Measurements from ENCODE around the gene MDM2. TPM values are rescaled to one million over a fixed set of nuclear protein-coding genes. Genes with fewer than 3 reads are reported as not detected.
"Not testable (repeated sequence)": the region's sequence is repeated elsewhere in the genome, so short reads cannot be mapped to it uniquely, and the experiment has no call there.

The MDM2 gene
- total RNA-seq, 2 donors from 2014 or later = 36.1 to 95.6 TPM

- H3K4me1 ChIP-seq (replicated peaks) = no peaks in the 10 kb centered on the region
- no peak overlapping the region for H3K27ac ChIP-seq
- H3K36me3 ChIP-seq = no peaks in the 10 kb centered on the region
- DNase-seq (ENCODE audit: low spot score) = no peak
- no peaks in the 10 kb centered on the region for H3K27me3 ChIP-seq (replicated peaks; ENCODE audit: insufficient read depth)
- TF ChIP-seq CTCF (IDR thresholded peaks at IDR 0.05) = no peak
- TF ChIP-seq POLR2AphosphoS5 (IDR thresholded peaks at IDR 0.05) = no peak
- TF ChIP-seq POLR2A (IDR thresholded peaks at IDR 0.05) = no peak
- WGBS = 73% methylated on average over 10 of the region's 10 CpGs
- H3K9me3 ChIP-seq = no peaks in the 10 kb centered on the region
- H3K4me3 ChIP-seq = no peak overlapping the region
- intact Hi-C loops (cut with DNase I) = loop anchor here (10.0 kb wide), 1 partner anchor 319 kb away; no protein-coding TSS in a partner anchor
Observed at GRCh38 chr12:68835333-68835908, 27.4 kb downstream of the MDM2 start.

- intact Hi-C loops (cut with DNase I) = loop anchor here (10.0 kb wide), 1 partner anchor 318 kb away; no protein-coding TSS in a partner anchor
- no peaks in the 10 kb centered on the region for H3K4me1 ChIP-seq (replicated peaks)
- H3K27ac ChIP-seq = no peak overlapping the region
- no peak for DNase-seq (ENCODE audit: low spot score)
- no peaks in the 10 kb centered on the region for H3K9me3 ChIP-seq
- no peaks in the 10 kb centered on the region for H3K36me3 ChIP-seq
- H3K4me3 ChIP-seq = no peak overlapping the region
- TF ChIP-seq POLR2A (IDR thresholded peaks at IDR 0.05) = no peak
- no peak for TF ChIP-seq CTCF (IDR thresholded peaks at IDR 0.05)
- no peak for TF ChIP-seq POLR2AphosphoS5 (IDR thresholded peaks at IDR 0.05)
- H3K27me3 ChIP-seq (replicated peaks; ENCODE audit: insufficient read depth) = no peaks in the 10 kb centered on the region
- WGBS = 80% methylated on average over 1 of the region's 1 CpG
Observed at GRCh38 chr12:68837215-68837614, 29.2 kb downstream of the MDM2 start.

GRCh38 chr12:68838046-68838886 lies 30.3 kb downstream of the MDM2 start:
- DNase-seq (ENCODE audit: low spot score) = no peak
- H3K4me1 ChIP-seq (replicated peaks) = no peaks in the 10 kb centered on the region
- H3K27me3 ChIP-seq (replicated peaks; ENCODE audit: insufficient read depth) = no peaks in the 10 kb centered on the region
- H3K36me3 ChIP-seq = no peaks in the 10 kb centered on the region
- H3K4me3 ChIP-seq = no peak overlapping the region
- H3K9me3 ChIP-seq = no peaks in the 10 kb centered on the region
- no peak overlapping the region for H3K27ac ChIP-seq
- WGBS = 71% methylated on average over 5 of the region's 5 CpGs
- intact Hi-C loops (cut with DNase I) = loop anchor here (10.0 kb wide), 1 partner anchor 317 kb away; no protein-coding TSS in a partner anchor
- no peak for TF ChIP-seq POLR2A (IDR thresholded peaks at IDR 0.05)
- no peak for TF ChIP-seq POLR2AphosphoS5 (IDR thresholded peaks at IDR 0.05)
- no peak for TF ChIP-seq CTCF (IDR thresholded peaks at IDR 0.05)

- no peak overlapping the region for H3K4me3 ChIP-seq
Observed at GRCh38 chr12:68839183-68840147, 31.5 kb downstream of the MDM2 start.

GRCh38 chr12:68841175-68841574 lies 33.2 kb downstream of the MDM2 start:
- 81% methylated on average over 5 of the region's 5 CpGs for WGBS
- DNase-seq (ENCODE audit: low spot score); intact Hi-C loops (cut with DNase I); H3K4me3 ChIP-seq; H3K36me3 ChIP-seq; H3K27ac ChIP-seq; H3K27me3 ChIP-seq (replicated peaks; ENCODE audit: insufficient read depth); H3K4me1 ChIP-seq (replicated peaks); H3K9me3 ChIP-seq: not testable (repeated sequence)

More at GRCh38 chr12:68839183-68840147, 31.5 kb downstream of the MDM2 start:
- WGBS = 49% methylated on average over 2 of the region's 2 CpGs
- no peaks in the 10 kb centered on the region for H3K9me3 ChIP-seq
- no peaks in the 10 kb centered on the region for H3K36me3 ChIP-seq
- no peaks in the 10 kb centered on the region for H3K4me1 ChIP-seq (replicated peaks)
- no peak overlapping the region for H3K27ac ChIP-seq
- no peak for TF ChIP-seq CTCF (IDR thresholded peaks at IDR 0.05)
- no peak for TF ChIP-seq POLR2A (IDR thresholded peaks at IDR 0.05)
- TF ChIP-seq POLR2AphosphoS5 (IDR thresholded peaks at IDR 0.05) = no peak
- no peak for DNase-seq (ENCODE audit: low spot score)
- H3K27me3 ChIP-seq (replicated peaks; ENCODE audit: insufficient read depth) = no peaks in the 10 kb centered on the region
- intact Hi-C loops (cut with DNase I) = loop anchor here (10.0 kb wide), 1 partner anchor 315 kb away; no protein-coding TSS in a partner anchor
